WI38 (cell line): ENCODE measurements around the gene ASB16.

Source experiments
- H3K4me3 ChIP-seq: 2 replicates; pipeline ENCODE4 v1.5.1; 2011; ENCODE audit warnings: low read depth, mild to moderate bottlenecking, control low read depth, low read length
- TF ChIP-seq, protein P1 (sequence below): IDR thresholded peaks from 2 replicates; pipeline ENCODE4 v1.5.1; 2012; ENCODE audit warnings: low read depth, mild to moderate bottlenecking, control low read depth, low read length

ASB16 gene

GRCh38 chr17:44176671-44177501 is 6.4 kb downstream of the ASB16 start:
- TF ChIP-seq, protein P1, sequence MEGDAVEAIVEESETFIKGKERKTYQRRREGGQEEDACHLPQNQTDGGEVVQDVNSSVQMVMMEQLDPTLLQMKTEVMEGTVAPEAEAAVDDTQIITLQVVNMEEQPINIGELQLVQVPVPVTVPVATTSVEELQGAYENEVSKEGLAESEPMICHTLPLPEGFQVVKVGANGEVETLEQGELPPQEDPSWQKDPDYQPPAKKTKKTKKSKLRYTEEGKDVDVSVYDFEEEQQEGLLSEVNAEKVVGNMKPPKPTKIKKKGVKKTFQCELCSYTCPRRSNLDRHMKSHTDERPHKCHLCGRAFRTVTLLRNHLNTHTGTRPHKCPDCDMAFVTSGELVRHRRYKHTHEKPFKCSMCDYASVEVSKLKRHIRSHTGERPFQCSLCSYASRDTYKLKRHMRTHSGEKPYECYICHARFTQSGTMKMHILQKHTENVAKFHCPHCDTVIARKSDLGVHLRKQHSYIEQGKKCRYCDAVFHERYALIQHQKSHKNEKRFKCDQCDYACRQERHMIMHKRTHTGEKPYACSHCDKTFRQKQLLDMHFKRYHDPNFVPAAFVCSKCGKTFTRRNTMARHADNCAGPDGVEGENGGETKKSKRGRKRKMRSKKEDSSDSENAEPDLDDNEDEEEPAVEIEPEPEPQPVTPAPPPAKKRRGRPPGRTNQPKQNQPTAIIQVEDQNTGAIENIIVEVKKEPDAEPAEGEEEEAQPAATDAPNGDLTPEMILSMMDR, result no peak
- no peak overlapping the region for H3K4me3 ChIP-seq

DNA sequence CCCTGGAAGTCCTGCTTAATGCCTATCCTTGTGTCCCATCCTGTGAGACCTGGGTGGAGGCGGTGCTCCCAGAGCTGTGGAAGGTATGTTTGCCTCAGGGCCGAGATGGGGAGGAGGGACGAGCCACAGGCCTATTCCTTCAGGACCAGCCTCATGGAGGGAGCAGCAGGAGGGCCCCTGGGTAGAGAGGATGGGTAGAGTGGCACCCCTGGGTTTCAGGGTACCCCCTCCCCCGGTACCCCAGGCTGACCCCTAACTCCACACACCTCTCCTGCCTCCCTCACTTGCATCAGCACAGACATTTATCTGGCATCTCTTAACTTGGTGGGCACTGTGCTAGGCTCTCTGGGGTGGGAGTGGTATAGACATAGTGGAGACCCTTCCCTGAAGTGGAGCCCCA is 7.1 kb downstream of the ASB16 start:
- TF ChIP-seq, protein P1, result no peak
- H3K4me3 ChIP-seq, result no peak overlapping the region

DNA sequence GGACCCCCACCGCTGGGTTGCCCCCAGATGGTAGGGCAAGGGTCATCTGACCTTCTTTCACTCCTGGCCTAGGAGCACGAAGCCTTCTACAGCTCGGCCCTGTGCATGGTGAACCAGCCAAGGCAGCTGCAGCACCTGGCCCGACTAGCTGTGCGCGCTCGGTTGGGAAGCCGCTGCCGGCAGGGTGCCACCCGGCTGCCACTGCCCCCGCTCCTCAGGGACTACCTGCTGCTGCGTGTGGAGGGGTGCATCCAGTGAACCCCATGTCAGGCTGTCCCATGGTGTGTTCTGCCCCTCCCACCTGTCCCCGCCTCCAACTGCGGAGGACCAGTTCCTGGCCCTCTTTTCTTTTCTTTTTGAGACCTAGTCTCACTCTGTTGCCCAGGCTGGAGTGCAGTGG is 7.6 kb downstream of the ASB16 start:
- TF ChIP-seq, protein P1, result no peak
- H3K4me3 ChIP-seq, result no peak overlapping the region

GRCh38 chr17:44183024-44183423 is 12.5 kb downstream of the ASB16 start:
- TF ChIP-seq, protein P1, result no peak
- no peak overlapping the region for H3K4me3 ChIP-seq

GRCh38 chr17:44184212-44184810 is 13.8 kb downstream of the ASB16 start:
- TF ChIP-seq, protein P1, result no peak
- no peak overlapping the region for H3K4me3 ChIP-seq

- TF ChIP-seq, protein P1, result no peak
Observed at GRCh38 chr17:44186307-44187130, 16.0 kb downstream of the ASB16 start, which contains the start of gene TMUB2. Gene TMUB2, plus strand, starts transcription at chr17:44186972. Its CDS starts 737 bp downstream, at chr17:44187709.

More at GRCh38 chr17:44186307-44187130, 16.0 kb downstream of the ASB16 start, which contains the start of gene TMUB2:
- peak within 1 kb of the TSS; percentile 100 for H3K4me3 ChIP-seq
